Ishikawa (cell line): ENCODE data around the gene GRK5.

Experiments used
- CEBPB ChIP-seq: IDR thresholded peaks from 2 replicates; pipeline ENCODE4 v1.6.1; 2012
- CREB1 ChIP-seq: IDR thresholded peaks from 2 replicates; pipeline ENCODE4 v1.6.1; 2012; ENCODE audit warnings: low read depth
- EGR1 ChIP-seq: IDR thresholded peaks from 2 replicates; pipeline ENCODE4 v1.6.1; 2012
- EP300 ChIP-seq: IDR thresholded peaks from 2 replicates; pipeline ENCODE4 v1.6.1; 2012; ENCODE audit warnings: borderline replicate concordance
- FOXM1 ChIP-seq: IDR thresholded peaks from 2 replicates; pipeline ENCODE4 v1.6.1; 2012; ENCODE audit warnings: low read depth, borderline replicate concordance
- MAX ChIP-seq: IDR thresholded peaks from 2 replicates; pipeline ENCODE4 v1.6.1; 2012
- NFIC ChIP-seq: IDR thresholded peaks from 2 replicates; pipeline ENCODE4 v1.6.1; 2012
- RAD21 ChIP-seq: IDR thresholded peaks from 2 replicates; pipeline ENCODE4 v1.6.1; 2012; ENCODE audit warnings: low read depth
- REST ChIP-seq: IDR thresholded peaks from 2 replicates; pipeline ENCODE4 v1.6.1; 2012; ENCODE audit warnings: low read depth, mild to moderate bottlenecking
- TAF1 ChIP-seq: IDR thresholded peaks from 2 replicates; pipeline ENCODE4 v1.6.1; 2012; ENCODE audit warnings: low read depth, mild to moderate bottlenecking
- TCF12 ChIP-seq: IDR thresholded peaks from 2 replicates; pipeline ENCODE4 v1.6.1; 2012; ENCODE audit warnings: low read depth
- TEAD4 ChIP-seq: IDR thresholded peaks from 2 replicates; pipeline ENCODE4 v1.6.1; 2012
- USF1 ChIP-seq: IDR thresholded peaks from 2 replicates; pipeline ENCODE4 v1.6.1; 2012
- YY1 ChIP-seq: IDR thresholded peaks from 2 replicates; pipeline ENCODE4 v1.6.1; 2012; ENCODE audit warnings: low read depth
- ZBTB7A ChIP-seq: IDR thresholded peaks from 2 replicates; pipeline ENCODE4 v1.6.1; 2012; ENCODE audit warnings: low read depth

The GRK5 gene

GRCh38 chr10:119357412-119358151 lies 150.2 kb downstream of the GRK5 start:
- TF ChIP-seq REST = no peak
- no peak for TF ChIP-seq EGR1
- TF ChIP-seq TEAD4 = no peak
- no peak for TF ChIP-seq CREB1
- TF ChIP-seq ZBTB7A = no peak
- no peak for TF ChIP-seq TAF1
- no peak for TF ChIP-seq NFIC
- TF ChIP-seq MAX = no peak
- TF ChIP-seq CEBPB = no peak
- no peak for TF ChIP-seq USF1
- TF ChIP-seq YY1 = no peak
- TF ChIP-seq TCF12 = no peak
- no peak for TF ChIP-seq RAD21

- TF ChIP-seq EGR1 (no peak), FOXM1 (no peak), YY1 (no peak), ZBTB7A (no peak), TEAD4 (no peak), NFIC (no peak), TCF12 (no peak), MAX (no peak), CREB1 (no peak), EP300 (no peak), REST (no peak), USF1 (no peak), CEBPB (no peak), TAF1 (no peak)
These were observed 150.8 kb downstream of the GRK5 start for GRCh38 chr10:119358152-119358512.

GRCh38 chr10:119358567-119358966 lies 151.2 kb downstream of the GRK5 start:
- TF ChIP-seq MAX (no peak), CREB1 (no peak), TCF12 (no peak), FOXM1 (no peak), TAF1 (no peak), ZBTB7A (no peak), TEAD4 (no peak), CEBPB (no peak), USF1 (no peak)

GRCh38 chr10:119359025-119359424 lies 151.7 kb downstream of the GRK5 start:
- no peak for TF ChIP-seq USF1
- no peak for TF ChIP-seq RAD21
- no peak for TF ChIP-seq FOXM1
- TF ChIP-seq TEAD4 = no peak
- TF ChIP-seq CREB1 = no peak
- no peak for TF ChIP-seq MAX
- no peak for TF ChIP-seq EP300
- no peak for TF ChIP-seq EGR1
- no peak for TF ChIP-seq TCF12
- TF ChIP-seq TAF1 = no peak
- no peak for TF ChIP-seq YY1
- no peak for TF ChIP-seq CEBPB
- TF ChIP-seq NFIC = no peak
- no peak for TF ChIP-seq REST
- no peak for TF ChIP-seq ZBTB7A
